ENCODE data around the gene KRT27.
"Not testable (repeated sequence)": the region's sequence is repeated elsewhere in the genome, so short reads cannot be mapped to it uniquely, and the experiment has no call there.

The KRT27 gene

GRCh38 chr17:40782450-40782849 is at the start of gene KRT27:
Gene KRT27 (minus strand): TSS chr17:40782550. CDS start chr17:40782493, 57 bp downstream.
- DNase-seq: no peak

GRCh38 chr17:40830085-40830776 is 47.9 kb upstream of the KRT27 start:
- no peak for DNase-seq

- DNase-seq: no peak
These were observed 46.2 kb upstream of the KRT27 start for GRCh38 chr17:40828454-40829044.

- DNase-seq: no peak
These were observed 45.5 kb upstream of the KRT27 start for GRCh38 chr17:40827746-40828453.

- no peak for DNase-seq
These were observed 43.2 kb upstream of the KRT27 start for GRCh38 chr17:40825599-40825998.

GRCh38 chr17:40824015-40824832 is 41.9 kb upstream of the KRT27 start:
- no peak for DNase-seq

GRCh38 chr17:40822132-40822812 is 39.9 kb upstream of the KRT27 start, which contains the start of gene KRT10:
Gene KRT10 (minus strand): TSS chr17:40822614. CDS start chr17:40822585, 29 bp downstream.
- no peak for DNase-seq

GRCh38 chr17:40821536-40821935 is 39.2 kb upstream of the KRT27 start:
- DNase-seq: no peak

GRCh38 chr17:40820228-40820838 is 38.0 kb upstream of the KRT27 start:
- DNase-seq: no peak

- no peak for DNase-seq
These were observed 37.3 kb upstream of the KRT27 start for GRCh38 chr17:40819528-40820125.

GRCh38 chr17:40818733-40819527 is 36.6 kb upstream of the KRT27 start:
- DNase-seq: peak; percentile 91

GRCh38 chr17:40818343-40818732 is 36.0 kb upstream of the KRT27 start:
- no peak for DNase-seq

GRCh38 chr17:40817103-40817682 is 34.8 kb upstream of the KRT27 start:
- no peak for DNase-seq

GRCh38 chr17:40816569-40816968 is 34.2 kb upstream of the KRT27 start:
- no peak for DNase-seq

- DNase-seq: no peak
These were observed 33.0 kb upstream of the KRT27 start for GRCh38 chr17:40815381-40815780.

GRCh38 chr17:40814657-40815056 is 32.3 kb upstream of the KRT27 start:
- not testable (repeated sequence) for DNase-seq

- no peak for DNase-seq
These were observed 31.5 kb upstream of the KRT27 start for GRCh38 chr17:40813804-40814203.

- no peak for DNase-seq
These were observed 30.3 kb upstream of the KRT27 start for GRCh38 chr17:40812639-40813038.

- no peak for DNase-seq
These were observed 28.1 kb upstream of the KRT27 start for GRCh38 chr17:40810494-40810893.

- no peak for DNase-seq
These were observed 27.5 kb upstream of the KRT27 start for GRCh38 chr17:40809721-40810421.
